Measurements from ENCODE around the gene OPTC.

Gene OPTC

GRCh38 chr1:203451836-203452784 lies 41.8 kb upstream of the OPTC start:
- no peak overlapping the region for H3K4me3 ChIP-seq (ENCODE audit: low read length)
- no peak for DNase-seq (ENCODE audit: low read depth)
- TF ChIP-seq CTCF (IDR thresholded peaks at IDR 0.05; ENCODE audit: insufficient read depth, low read depth, low read length, missing control alignments) = no peak

- no peak for TF ChIP-seq CTCF (IDR thresholded peaks at IDR 0.05; ENCODE audit: insufficient read depth, low read depth, low read length, missing control alignments)
- DNase-seq (ENCODE audit: low read depth) = no peak
- H3K4me3 ChIP-seq (ENCODE audit: low read length) = no peak overlapping the region
Measured at GRCh38 chr1:203453016-203453415, 40.9 kb upstream of the OPTC start.

GRCh38 chr1:203453616-203454015 lies 40.3 kb upstream of the OPTC start:
- H3K4me3 ChIP-seq (ENCODE audit: low read length) = no peak overlapping the region
- no peak for DNase-seq (ENCODE audit: low read depth)
- no peak for TF ChIP-seq CTCF (IDR thresholded peaks at IDR 0.05; ENCODE audit: insufficient read depth, low read depth, low read length, missing control alignments)

- DNase-seq (ENCODE audit: low read depth) = no peak
- TF ChIP-seq CTCF (IDR thresholded peaks at IDR 0.05; ENCODE audit: insufficient read depth, low read depth, low read length, missing control alignments) = no peak
- H3K4me3 ChIP-seq (ENCODE audit: low read length) = no peak overlapping the region
Measured at GRCh38 chr1:203454986-203455471, 38.9 kb upstream of the OPTC start.

DNA sequence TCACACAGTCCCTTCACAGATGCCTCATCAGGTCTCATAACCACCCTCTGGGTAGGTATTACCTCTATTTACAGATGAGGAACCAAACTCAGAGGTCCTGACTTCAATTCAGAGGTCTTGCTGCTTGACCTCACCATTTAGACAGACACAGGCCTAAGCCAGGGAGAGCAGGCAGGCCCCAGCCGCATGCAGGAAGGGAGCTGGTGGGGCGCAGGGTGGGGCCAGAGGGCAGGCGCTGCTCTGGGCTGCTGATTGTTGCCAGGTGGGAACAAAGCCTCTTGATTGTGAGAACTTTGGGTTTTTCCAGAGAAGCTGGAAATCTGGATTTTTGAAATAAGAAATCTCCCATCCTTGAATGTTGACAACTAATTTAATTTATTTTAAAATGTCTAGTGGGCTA lies 38.2 kb upstream of the OPTC start:
- DNase-seq (ENCODE audit: low read depth) = no peak
- TF ChIP-seq CTCF (IDR thresholded peaks at IDR 0.05; ENCODE audit: insufficient read depth, low read depth, low read length, missing control alignments) = no peak
- no peak overlapping the region for H3K4me3 ChIP-seq (ENCODE audit: low read length)

DNA sequence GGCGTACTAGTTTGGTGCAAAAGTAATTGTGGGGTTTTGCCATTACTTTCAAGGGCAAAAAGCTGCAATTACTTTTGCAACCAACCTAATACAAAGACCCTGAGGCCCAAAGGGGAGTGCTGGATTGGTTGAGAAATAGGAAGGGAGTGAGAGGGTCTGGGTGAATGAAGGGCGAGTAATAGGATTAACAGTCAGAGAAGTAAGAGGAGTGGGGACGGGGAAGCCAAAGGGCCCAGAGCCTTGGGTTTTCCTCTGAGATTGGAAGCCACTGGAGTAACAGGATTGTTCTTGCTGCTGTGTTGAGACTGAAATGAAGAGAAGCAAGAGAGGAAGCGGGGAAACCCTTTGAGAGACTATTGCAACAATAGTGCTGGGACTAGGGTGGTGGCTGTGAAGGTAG lies 37.4 kb upstream of the OPTC start:
- H3K4me3 ChIP-seq (ENCODE audit: low read length) = no peak overlapping the region
- DNase-seq (ENCODE audit: low read depth) = no peak
- TF ChIP-seq CTCF (IDR thresholded peaks at IDR 0.05; ENCODE audit: insufficient read depth, low read depth, low read length, missing control alignments) = no peak

All from epithelial cell of esophagus (primary cell).